PFSK-1 (cell line): ENCODE measurements around the gene FARS2.

Source experiments
- FOXP2 ChIP-seq: optimal IDR thresholded peaks from 2 replicates; pipeline ENCODE3; 2011; ENCODE audit warnings: borderline replicate concordance, control low read depth, inconsistent platforms; ENCODE audit not compliant: insufficient read depth; ENCODE audit errors: extremely low read length, extremely low read depth
- POLR2AphosphoS5 ChIP-seq: IDR thresholded peaks from 2 replicates; pipeline ENCODE4 v1.6.1; 2012; ENCODE audit warnings: low read depth, mild to moderate bottlenecking, control low read depth, low read length, moderate library complexity
- SIN3A ChIP-seq: IDR thresholded peaks from 2 replicates; pipeline ENCODE4 v1.6.1; 2012; ENCODE audit warnings: mild to moderate bottlenecking, low read length, moderate library complexity, borderline replicate concordance; ENCODE audit not compliant: insufficient read depth
- TAF1 ChIP-seq: IDR thresholded peaks from 2 replicates; pipeline ENCODE4 v1.6.1; 2012; ENCODE audit warnings: low read length, control low read depth, borderline replicate concordance; ENCODE audit not compliant: insufficient read depth
- TF ChIP-seq, protein P1 (sequence below), 2 experiments: IDR thresholded peaks; 2 replicates each; pipeline versions ENCODE4 v1.6.1 to v1.8.0; 2011 to 2012; ENCODE audit warnings: low read depth in 2 of 2, low read length in 2 of 2, control low read depth in 1 of 2, inconsistent platforms in 1 of 2, mild to moderate bottlenecking in 1 of 2, moderate library complexity in 1 of 2; ENCODE audit not compliant: insufficient read depth in 1 of 2

Gene FARS2

DNA sequence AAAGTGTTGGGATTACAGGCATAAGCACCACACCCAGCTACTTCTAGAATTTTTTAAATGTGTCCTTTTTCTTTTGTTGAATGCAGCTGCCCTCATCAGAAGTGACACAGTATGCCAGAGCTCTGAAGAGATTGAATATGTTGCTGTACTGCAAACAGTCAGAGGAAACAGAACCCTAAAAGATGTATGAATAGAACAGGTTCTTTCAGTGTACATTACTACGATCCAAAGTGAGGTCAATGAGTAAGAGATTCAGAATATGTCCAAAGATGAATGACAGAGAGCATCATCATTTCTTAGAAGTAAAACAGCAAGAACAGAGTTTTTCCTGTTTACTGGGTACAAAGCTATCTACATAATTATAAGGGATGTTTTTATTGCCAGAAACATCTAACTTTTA is 476.9 kb downstream of the FARS2 start:
- no peak for TF ChIP-seq FOXP2

DNA sequence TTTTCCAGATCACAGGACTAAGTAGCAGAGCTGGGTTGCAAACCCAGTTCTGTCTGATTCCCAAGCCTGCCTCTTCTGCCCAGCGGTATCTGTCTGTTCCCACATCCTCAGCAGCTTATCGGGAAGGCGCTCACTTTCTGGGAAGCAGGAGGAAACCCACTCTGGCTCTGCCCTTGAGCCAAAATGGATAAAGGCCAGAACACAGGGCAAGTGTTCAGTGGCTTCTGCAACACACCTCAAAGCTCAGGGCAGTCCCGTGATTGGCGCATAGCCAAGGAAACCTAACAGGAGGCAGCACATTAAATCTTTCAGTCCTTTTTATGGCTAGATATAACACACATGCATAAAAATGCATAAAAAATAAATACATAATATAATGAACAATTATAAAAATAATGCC is 483.2 kb downstream of the FARS2 start:
- TF ChIP-seq SIN3A = no peak
- TF ChIP-seq FOXP2 = no peak
- no peak for TF ChIP-seq TAF1
- TF ChIP-seq, protein P1, sequence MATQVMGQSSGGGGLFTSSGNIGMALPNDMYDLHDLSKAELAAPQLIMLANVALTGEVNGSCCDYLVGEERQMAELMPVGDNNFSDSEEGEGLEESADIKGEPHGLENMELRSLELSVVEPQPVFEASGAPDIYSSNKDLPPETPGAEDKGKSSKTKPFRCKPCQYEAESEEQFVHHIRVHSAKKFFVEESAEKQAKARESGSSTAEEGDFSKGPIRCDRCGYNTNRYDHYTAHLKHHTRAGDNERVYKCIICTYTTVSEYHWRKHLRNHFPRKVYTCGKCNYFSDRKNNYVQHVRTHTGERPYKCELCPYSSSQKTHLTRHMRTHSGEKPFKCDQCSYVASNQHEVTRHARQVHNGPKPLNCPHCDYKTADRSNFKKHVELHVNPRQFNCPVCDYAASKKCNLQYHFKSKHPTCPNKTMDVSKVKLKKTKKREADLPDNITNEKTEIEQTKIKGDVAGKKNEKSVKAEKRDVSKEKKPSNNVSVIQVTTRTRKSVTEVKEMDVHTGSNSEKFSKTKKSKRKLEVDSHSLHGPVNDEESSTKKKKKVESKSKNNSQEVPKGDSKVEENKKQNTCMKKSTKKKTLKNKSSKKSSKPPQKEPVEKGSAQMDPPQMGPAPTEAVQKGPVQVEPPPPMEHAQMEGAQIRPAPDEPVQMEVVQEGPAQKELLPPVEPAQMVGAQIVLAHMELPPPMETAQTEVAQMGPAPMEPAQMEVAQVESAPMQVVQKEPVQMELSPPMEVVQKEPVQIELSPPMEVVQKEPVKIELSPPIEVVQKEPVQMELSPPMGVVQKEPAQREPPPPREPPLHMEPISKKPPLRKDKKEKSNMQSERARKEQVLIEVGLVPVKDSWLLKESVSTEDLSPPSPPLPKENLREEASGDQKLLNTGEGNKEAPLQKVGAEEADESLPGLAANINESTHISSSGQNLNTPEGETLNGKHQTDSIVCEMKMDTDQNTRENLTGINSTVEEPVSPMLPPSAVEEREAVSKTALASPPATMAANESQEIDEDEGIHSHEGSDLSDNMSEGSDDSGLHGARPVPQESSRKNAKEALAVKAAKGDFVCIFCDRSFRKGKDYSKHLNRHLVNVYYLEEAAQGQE (IDR thresholded peaks at IDR 0.05; ENCODE audit: insufficient read depth in 1 of 2, low read depth in 2 of 2, low read length in 2 of 2) = no peak
- no peak for TF ChIP-seq POLR2AphosphoS5

DNA sequence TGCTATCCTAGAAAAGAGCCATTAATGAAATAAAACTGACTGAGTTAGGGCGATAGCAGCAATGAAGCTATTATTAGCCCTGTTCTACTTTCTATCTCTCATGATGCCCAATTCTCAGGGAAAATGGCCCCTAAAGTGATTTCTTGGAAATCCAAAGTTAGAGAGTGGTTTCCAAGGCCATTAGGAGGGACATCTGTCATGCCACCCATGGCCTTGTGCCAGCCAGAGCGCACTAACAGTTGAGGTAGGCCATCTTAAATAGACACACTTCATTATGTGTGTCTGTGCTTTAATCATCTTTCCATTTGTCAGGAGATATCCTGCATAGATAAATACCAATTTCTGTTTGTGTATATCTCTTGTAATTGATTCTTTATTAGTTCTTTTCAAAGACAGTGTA is 483.8 kb downstream of the FARS2 start:
- TF ChIP-seq SIN3A (no peak), POLR2AphosphoS5 (no peak), TAF1 (no peak), FOXP2 (no peak)
- TF ChIP-seq, protein P1 (IDR thresholded peaks at IDR 0.05; ENCODE audit: insufficient read depth in 1 of 2, low read depth in 2 of 2, low read length in 2 of 2) = no peak

DNA sequence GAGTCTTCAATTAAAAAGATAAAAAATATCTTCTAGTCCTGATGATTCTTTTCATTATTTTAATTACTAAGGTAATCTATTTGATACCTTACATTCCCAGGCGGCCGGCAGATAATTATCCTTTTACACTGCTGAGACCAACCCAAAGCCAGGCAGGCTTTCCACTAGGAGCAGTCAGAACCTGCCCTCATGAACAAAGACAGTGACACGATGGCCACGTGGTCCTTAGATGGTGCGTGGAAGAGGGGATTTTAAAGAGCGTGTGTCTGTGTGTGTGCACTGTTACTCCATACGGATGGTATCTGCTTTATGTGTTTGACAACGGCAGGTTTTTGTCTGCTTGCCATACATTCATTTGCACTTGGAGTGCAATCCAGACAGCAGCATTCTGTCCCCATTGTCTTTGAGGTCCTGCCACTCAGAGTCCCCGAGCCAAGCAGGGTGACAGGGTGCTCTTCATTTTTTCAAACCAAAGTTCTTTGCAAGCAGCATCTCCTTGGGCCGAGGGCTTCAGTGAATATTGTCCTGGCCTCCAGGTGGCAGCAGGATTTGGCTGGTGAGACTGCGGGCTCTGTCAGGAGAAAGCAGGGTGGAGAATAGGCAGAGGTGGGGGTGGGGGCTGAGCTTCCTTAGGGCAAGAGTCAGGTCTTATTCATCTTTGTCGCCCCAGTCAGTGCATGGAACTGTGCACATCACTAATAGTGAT is 484.9 kb downstream of the FARS2 start:
- TF ChIP-seq, protein P1 (IDR thresholded peaks at IDR 0.05; ENCODE audit: insufficient read depth in 1 of 2, low read depth in 2 of 2, low read length in 2 of 2) = no peak
- TF ChIP-seq TAF1 (no peak), POLR2AphosphoS5 (no peak), FOXP2 (no peak), SIN3A (no peak)

DNA sequence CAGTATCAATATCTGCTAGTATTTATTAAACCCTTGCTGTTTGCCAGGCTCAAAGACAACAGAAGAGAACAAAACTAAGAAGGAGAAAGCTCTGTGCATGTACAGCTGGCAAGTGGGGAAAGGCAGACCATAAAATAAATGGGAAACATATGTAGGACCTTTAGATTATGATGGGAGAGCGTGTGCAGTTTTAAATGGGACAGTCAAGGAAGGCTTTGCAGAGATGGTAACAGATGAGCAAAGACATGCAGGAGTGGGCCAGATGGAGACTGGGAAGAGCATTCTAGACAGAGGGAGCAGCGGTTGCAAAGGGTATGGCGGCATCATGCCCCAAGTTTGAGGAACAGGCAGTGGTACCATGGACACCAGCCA is 485.4 kb downstream of the FARS2 start:
- no peak for TF ChIP-seq TAF1
- no peak for TF ChIP-seq FOXP2
- TF ChIP-seq SIN3A = no peak
- no peak for TF ChIP-seq POLR2AphosphoS5
- TF ChIP-seq, protein P1 (IDR thresholded peaks at IDR 0.05; ENCODE audit: insufficient read depth in 1 of 2, low read depth in 2 of 2, low read length in 2 of 2) = no peak

DNA sequence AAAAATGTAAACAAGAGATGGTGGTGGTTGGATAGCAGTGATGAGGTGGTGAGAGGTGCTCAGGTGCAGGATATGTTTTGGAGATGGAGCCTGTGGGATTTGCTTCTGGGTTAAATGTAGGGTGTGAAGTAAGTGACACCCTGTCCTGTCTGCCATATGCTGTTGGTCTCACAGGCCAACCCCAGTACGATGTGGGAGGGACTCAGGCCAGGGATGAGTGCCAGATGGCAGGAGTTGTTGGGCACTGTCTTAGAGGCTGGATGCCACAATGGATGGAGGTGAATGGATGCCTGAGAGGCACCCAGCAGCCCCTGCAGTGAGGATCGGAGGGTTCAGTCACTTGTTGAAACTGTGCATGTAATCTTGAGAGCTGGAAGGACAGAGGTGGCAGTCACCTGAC is 486.1 kb downstream of the FARS2 start:
- TF ChIP-seq FOXP2 (no peak), TAF1 (no peak), SIN3A (no peak), POLR2AphosphoS5 (no peak)
- TF ChIP-seq, protein P1 (IDR thresholded peaks at IDR 0.05; ENCODE audit: insufficient read depth in 1 of 2, low read depth in 2 of 2, low read length in 2 of 2) = no peak
